ENCODE data around the gene PGAP3.

Gene PGAP3

GRCh38 chr17:39696731-39697130 lies 8.9 kb upstream of the PGAP3 start:
- DNase-seq (ENCODE audit: low read depth), result no peak
- no peak overlapping the region for H3K4me3 ChIP-seq (ENCODE audit: control insufficient read depth, low read depth, low read length)
- no peak for TF ChIP-seq CTCF (IDR thresholded peaks at IDR 0.05; ENCODE audit: control insufficient read depth, insufficient read depth, low read depth, low read length, missing control alignments)

GRCh38 chr17:39695089-39695474 lies 7.2 kb upstream of the PGAP3 start:
- DNase-seq (ENCODE audit: low read depth), result no peak
- no peak overlapping the region for H3K4me3 ChIP-seq (ENCODE audit: control insufficient read depth, low read depth, low read length)
- no peak for TF ChIP-seq CTCF (IDR thresholded peaks at IDR 0.05; ENCODE audit: control insufficient read depth, insufficient read depth, low read depth, low read length, missing control alignments)

GRCh38 chr17:39694593-39694992 lies 6.7 kb upstream of the PGAP3 start:
- H3K4me3 ChIP-seq (ENCODE audit: control insufficient read depth, low read depth, low read length), result no peak overlapping the region
- TF ChIP-seq CTCF (IDR thresholded peaks at IDR 0.05; ENCODE audit: control insufficient read depth, insufficient read depth, low read depth, low read length, missing control alignments), result no peak
- DNase-seq (ENCODE audit: low read depth), result no peak

- no peak for DNase-seq (ENCODE audit: low read depth)
- peak; percentile 5 for TF ChIP-seq CTCF (IDR thresholded peaks at IDR 0.05; ENCODE audit: control insufficient read depth, insufficient read depth, low read depth, low read length, missing control alignments)
- H3K4me3 ChIP-seq (ENCODE audit: control insufficient read depth, low read depth, low read length), result peak overlapping the region; percentile 78; the same call in 1 of the 2 replicates
Measured at GRCh38 chr17:39688945-39689344, 1.1 kb upstream of the PGAP3 start.

- DNase-seq (ENCODE audit: low read depth), result no peak
- no peak for TF ChIP-seq CTCF (IDR thresholded peaks at IDR 0.05; ENCODE audit: control insufficient read depth, insufficient read depth, low read depth, low read length, missing control alignments)
- peak overlapping the region; percentile 78 for H3K4me3 ChIP-seq (ENCODE audit: control insufficient read depth, low read depth, low read length)
Measured at GRCh38 chr17:39688475-39688835, 598 bp upstream of the PGAP3 start.

- no peak for TF ChIP-seq CTCF (IDR thresholded peaks at IDR 0.05; ENCODE audit: control insufficient read depth, insufficient read depth, low read depth, low read length, missing control alignments)
- DNase-seq (ENCODE audit: low read depth), result no peak
- H3K4me3 ChIP-seq (ENCODE audit: control insufficient read depth, low read depth, low read length), result peak overlapping the region; percentile 78; the same call in 1 of the 2 replicates
Measured at GRCh38 chr17:39687101-39687545, 734 bp downstream of the PGAP3 start.
